Endothelial cell of umbilical vein (primary cell): ENCODE measurements around the gene HSPBAP1. TPM values are rescaled to one million over a fixed set of nuclear protein-coding genes. Genes with fewer than 3 reads are reported as not detected.

Source experiments
- BruUV-seq: library from RNA; stranded (reverse); fragments of 400-500 nt; replicated peaks from 2 replicates; lab custom pipeline; 2021; lab: Mats Ljungman, UMichigan
- CTCF ChIA-PET: fragments of 300-600, 350-600 bp; sonication (Branson Sonifier 250); formaldehyde crosslinking; loops from one replicate; lab custom pipeline; 2021; ENCODE audit warnings: antibody characterized with exemption, inconsistent platforms; lab: Charles Lee
- POLR2A ChIA-PET: fragments of 300-600, 350-600 bp; sonication (Branson Sonifier 250); formaldehyde crosslinking; loops from one replicate; lab custom pipeline; 2021; ENCODE audit warnings: antibody characterized with exemption, inconsistent platforms; lab: Charles Lee
- DNase-seq: peaks from one replicate; pipeline ENCODE4 v3.0.0-alpha.2; 2011; ENCODE audit warnings: low read depth, low spot score
- FAIRE-seq: peaks from 2 replicates; lab custom pipeline; 2011; peaks lifted over from hg19 to GRCh38; lab: Jason Lieb, UNC
- H2AFZ ChIP-seq: 2 replicates; pipeline ENCODE4 v1.6.0; 2012; ENCODE audit warnings: low read depth, low read length, control low read depth, inconsistent platforms
- H3K27ac ChIP-seq: 2 replicates; pipeline ENCODE4 v1.5.1; 2011; ENCODE audit warnings: low read depth, mild to moderate bottlenecking, control low read depth, low read length, moderate library complexity; ENCODE audit not compliant: insufficient read depth
- H3K27me3 ChIP-seq, 2 experiments: 2 replicates each; pipeline versions ENCODE4 v1.6.0 to v1.6.1; 2011; ENCODE audit warnings: low read length in 2 of 2, mixed read lengths in 1 of 2; ENCODE audit not compliant: control insufficient read depth in 2 of 2, insufficient read depth in 2 of 2
- H3K36me3 ChIP-seq, 2 experiments: 2 replicates in 1 of 2; 3 replicates in 1 of 2; pipeline ENCODE4 v1.5.1; 2011; ENCODE audit warnings: low read length in 2 of 2, mild to moderate bottlenecking in 1 of 2, moderate library complexity in 1 of 2; ENCODE audit not compliant: control insufficient read depth in 2 of 2, insufficient read depth in 2 of 2; ENCODE audit errors: extremely low read depth in 1 of 2
- H3K4me1 ChIP-seq: 3 replicates; pipeline ENCODE4 v1.5.1; 2011; ENCODE audit warnings: mild to moderate bottlenecking, low read length; ENCODE audit not compliant: control insufficient read depth, insufficient read depth; ENCODE audit errors: extremely low read depth
- H3K4me2 ChIP-seq: 2 replicates; pipeline ENCODE4 v1.6.1; 2011; ENCODE audit warnings: low read length, control low read depth, mixed read lengths; ENCODE audit not compliant: insufficient read depth
- H3K4me3 ChIP-seq, 3 experiments: fragments of 200-600 bp in 1 of 3; sonication (generic), shearing (Covaris generic) in 1 of 3; replicated peaks in 1 of 3; 2 replicates each; pipeline ENCODE4 v1.5.1; 2011 to 2016; ENCODE audit warnings: control low read depth in 3 of 3, low read length in 3 of 3, mild to moderate bottlenecking in 2 of 3, inconsistent platforms in 1 of 3, low read depth in 1 of 3, moderate library complexity in 1 of 3; ENCODE audit not compliant: insufficient read depth in 1 of 3
- H3K79me2 ChIP-seq: 2 replicates; pipeline ENCODE4 v1.6.0; 2012; ENCODE audit warnings: low read length, inconsistent platforms; ENCODE audit not compliant: control insufficient read depth, insufficient read depth
- H3K9ac ChIP-seq: replicated peaks from 2 replicates; pipeline ENCODE3; 2011; ENCODE audit warnings: low read length, control low read depth; ENCODE audit not compliant: insufficient read depth; ENCODE audit errors: extremely low read depth
- H3K9me1 ChIP-seq: replicated peaks from 3 replicates; pipeline ENCODE4 v1.6.0; 2011; ENCODE audit warnings: mild to moderate bottlenecking, low read length; ENCODE audit not compliant: control insufficient read depth, insufficient read depth; ENCODE audit errors: extremely low read depth
- H3K9me3 ChIP-seq: replicated peaks from 2 replicates; pipeline ENCODE4 v1.5.1; 2012; ENCODE audit warnings: low read length, inconsistent platforms; ENCODE audit not compliant: control insufficient read depth, insufficient read depth
- H4K20me1 ChIP-seq: replicated peaks from 2 replicates; pipeline ENCODE3; 2011; ENCODE audit warnings: mild to moderate bottlenecking, low read length; ENCODE audit not compliant: control insufficient read depth, insufficient read depth; ENCODE audit errors: extremely low read depth
- CTCF ChIP-seq, 2 donors: IDR thresholded peaks; 1 replicate in 1 of 2; 2 replicates in 1 of 2; pipeline ENCODE4 v1.5.1; 2011; ENCODE audit warnings: low read length in 2 of 2, mild to moderate bottlenecking in 2 of 2, moderate library complexity in 2 of 2, control low read depth in 1 of 2, inconsistent platforms in 1 of 2, low read depth in 1 of 2; ENCODE audit not compliant: insufficient read depth in 1 of 2; ENCODE audit errors: extremely low read depth in 1 of 2
- EZH2 ChIP-seq: IDR thresholded peaks from 2 replicates; pipeline ENCODE4 v1.6.1; 2012; ENCODE audit warnings: borderline replicate concordance, low read depth, mild to moderate bottlenecking, moderate library complexity, low read length, inconsistent platforms; ENCODE audit not compliant: severe bottlenecking
- FOS ChIP-seq: IDR thresholded peaks from 2 replicates; pipeline ENCODE4 v1.6.1; 2011; ENCODE audit warnings: mild to moderate bottlenecking, low read length, moderate library complexity, borderline replicate concordance; ENCODE audit not compliant: insufficient read depth
- GATA2 ChIP-seq: IDR thresholded peaks from 2 replicates; pipeline ENCODE4 v1.7.0; 2011; ENCODE audit warnings: low read depth, mild to moderate bottlenecking, moderate library complexity, mixed read lengths, low read length; ENCODE audit not compliant: insufficient read length, insufficient read depth
- JUN ChIP-seq: IDR thresholded peaks from 2 replicates; pipeline ENCODE4 v1.6.1; 2011; ENCODE audit warnings: borderline replicate concordance, low read depth; ENCODE audit not compliant: insufficient read length, insufficient read depth
- MAX ChIP-seq: IDR thresholded peaks from 2 replicates; pipeline ENCODE4 v1.6.1; 2011; ENCODE audit not compliant: insufficient read depth, insufficient read length
- MYC ChIP-seq: IDR thresholded peaks from one replicate; pipeline ENCODE4 v1.6.1; 2011; ENCODE audit warnings: mild to moderate bottlenecking, low read depth, low read length
- POLR2A ChIP-seq: IDR thresholded peaks from 2 replicates; pipeline ENCODE4 v1.6.1; 2012; ENCODE audit warnings: low read depth, mild to moderate bottlenecking, control low read depth, low read length
- POLR2AphosphoS5 ChIP-seq: IDR thresholded peaks from 2 replicates; pipeline ENCODE4 v1.6.1; 2012; ENCODE audit warnings: low read depth, mild to moderate bottlenecking, control low read depth, low read length, moderate library complexity; ENCODE audit not compliant: insufficient read depth
- dilution Hi-C: fragments of 300-500 bp; cut with MboI; formaldehyde crosslinking; loops from one replicate; pipeline ENCODE4 v1.15.0; 2019; ENCODE audit warnings: low sequenced_read_pairs; ENCODE audit not compliant: extremely low pct_ligation_motif_present
- intact Hi-C: fragments of 100-400 bp; cut with micrococcal nuclease; formaldehyde crosslinking; loops from one replicate; pipeline ENCODE4 v1.10.0; 2022
- polyA plus RNA-seq, 4 experiments: library from polyadenylated mRNA; depleted of rRNA in 3 of 4; stranded (reverse) in 3 of 4; unstranded in 1 of 4; fragments of >200 nt; gene quantifications; 2 replicates each; pipeline versions ENCODE4 v1.2.1 to v1.2.3, GENCODE V29; 2011 to 2012; ENCODE audit warnings: missing spikeins in 1 of 4
- total RNA-seq: library from RNA; stranded (reverse); gene quantifications from 2 replicates; pipeline ENCODE4 v1.2.3, GENCODE V29; 2021

HSPBAP1 gene
- total and polyA plus RNA-seq, 2 donors (not counting 3 experiments of a cell fraction or from before 2014, with no cell fraction given): 5.3 to 10.6 TPM

- Histone ChIP-seq H2AFZ (no peak overlapping the region), H3K4me1 (no peaks in the 10 kb centered on the region), H4K20me1 (no peaks in the 10 kb centered on the region), H3K4me2 (no peak overlapping the region), H3K9me3 (no peaks in the 10 kb centered on the region), H3K27me3 (no peaks in the 10 kb centered on the region), H3K79me2 (no peaks in the 10 kb centered on the region), H3K36me3 (peaks cover 4 to 36% of the 10 kb centered on the region in 2 experiments), H3K4me3 (no peak overlapping the region), H3K27ac (no peak overlapping the region), H3K9ac (no peak overlapping the region), H3K9me1 (no peaks in the 10 kb centered on the region)
- FAIRE-seq: no peak
- DNase-seq: no peak
- POLR2A ChIA-PET: no interaction called here
- BruUV-seq: no TSS peak
- intact Hi-C loops: no loop called here
- CTCF ChIA-PET: interaction anchor here (1.1 to 2.0 kb wide), 3 partner anchors 7 to 60 kb away, joined by 3 to 7 read pairs (median 4); no protein-coding TSS in a partner anchor
- TF ChIP-seq FOS: no peak
- TF ChIP-seq GATA2: no peak
- TF ChIP-seq MYC: no peak
- no peak for TF ChIP-seq JUN
- TF ChIP-seq MAX: no peak
- no peak for TF ChIP-seq POLR2A
- no peak for TF ChIP-seq POLR2AphosphoS5
- TF ChIP-seq EZH2: no peak
- no peak for TF ChIP-seq CTCF (IDR thresholded peaks at IDR 0.05; ENCODE audit: extremely low read depth in 1 of 2, insufficient read depth in 1 of 2, low read depth in 1 of 2, low read length in 2 of 2)
- dilution Hi-C loops: no loop called here
Observed at GRCh38 chr3:122694966-122695365, 98.7 kb downstream of the HSPBAP1 start.
